ENCODE data around the gene DYNC2I2.
"Not testable (repeated sequence)": the region's sequence is repeated elsewhere in the genome, so short reads cannot be mapped to it uniquely, and the experiment has no call there.

Gene DYNC2I2

GRCh38 chr9:128656416-128657343 is at the start of gene DYNC2I2:
DYNC2I2 (minus strand) TSS chr9:128656847; CDS start chr9:128656726, 121 bp downstream.
- DNase-seq: peak; percentile 90

- DNase-seq: no peak
Measured at GRCh38 chr9:128706045-128706444, 49.4 kb upstream of the DYNC2I2 start.

- no peak for DNase-seq
Measured at GRCh38 chr9:128705051-128705965, 48.7 kb upstream of the DYNC2I2 start.

- no peak for DNase-seq
Measured at GRCh38 chr9:128704356-128704670, 47.7 kb upstream of the DYNC2I2 start.

GRCh38 chr9:128703616-128704355 is 47.1 kb upstream of the DYNC2I2 start:
- DNase-seq: no peak

GRCh38 chr9:128702949-128703615 is 46.4 kb upstream of the DYNC2I2 start:
- DNase-seq: no peak

GRCh38 chr9:128702445-128702948 is 45.9 kb upstream of the DYNC2I2 start, which contains the start of gene PKN3:
PKN3 (plus strand) TSS chr9:128702503; CDS start chr9:128702916, 413 bp downstream.
- DNase-seq: no peak

- DNase-seq: no peak
Measured at GRCh38 chr9:128701227-128701854, 44.7 kb upstream of the DYNC2I2 start.

- not testable (repeated sequence) for DNase-seq
Measured at GRCh38 chr9:128699096-128699795, 42.6 kb upstream of the DYNC2I2 start.

- no peak for DNase-seq
Measured at GRCh38 chr9:128696923-128697707, 40.5 kb upstream of the DYNC2I2 start.

GRCh38 chr9:128694344-128694743 is 37.7 kb upstream of the DYNC2I2 start:
- DNase-seq: no peak

GRCh38 chr9:128693738-128694137 is 37.1 kb upstream of the DYNC2I2 start:
- not testable (repeated sequence) for DNase-seq

GRCh38 chr9:128690684-128691034 is 34.0 kb upstream of the DYNC2I2 start:
- DNase-seq: no peak

- peak; percentile 21 for DNase-seq
Measured at GRCh38 chr9:128689820-128690683, 33.4 kb upstream of the DYNC2I2 start.

- DNase-seq: no peak
Measured at GRCh38 chr9:128689293-128689774, 32.7 kb upstream of the DYNC2I2 start.

- peak; percentile 92 for DNase-seq
Measured at GRCh38 chr9:128688501-128689292, 32.0 kb upstream of the DYNC2I2 start, which contains the start of gene SET. SET (plus strand) TSS chr9:128689222; CDS start chr9:128689583, 361 bp downstream.

- no peak for DNase-seq
Measured at GRCh38 chr9:128687453-128687852, 30.8 kb upstream of the DYNC2I2 start.

Data from NCI-H1105 (cell line).